ENCODE measurements around the gene ETFA.

The ETFA gene

GRCh38 chr15:76200083-76200465, 111.2 kb downstream of the ETFA start:
- TF ChIP-seq CTCF (IDR thresholded peaks at IDR 0.05; ENCODE audit: insufficient read depth, low read length, missing control alignments), result no peak
- ChIA-PET POLR2A (no interaction called here), CTCF (interaction anchor here (1.6 to 3.3 kb wide), 2 partner anchors 9 to 10 kb away, joined by 4 to 16 read pairs; no protein-coding TSS in a partner anchor)
- no peak overlapping the region for H3K4me3 ChIP-seq (ENCODE audit: low read depth, low read length)
- DNase-seq (ENCODE audit: low read depth, low spot score), result no peak

GRCh38 chr15:76199106-76200082, 111.9 kb downstream of the ETFA start:
- no peak for TF ChIP-seq CTCF (IDR thresholded peaks at IDR 0.05; ENCODE audit: insufficient read depth, low read length, missing control alignments)
- DNase-seq (ENCODE audit: low read depth, low spot score), result no peak
- ChIA-PET POLR2A (no interaction called here), CTCF (interaction anchor here (0.7 to 3.3 kb wide), 4 partner anchors 9 to 15 kb away, joined by 3 to 16 read pairs (median 4); no protein-coding TSS in a partner anchor)
- no peak overlapping the region for H3K4me3 ChIP-seq (ENCODE audit: low read depth, low read length)

- TF ChIP-seq CTCF (IDR thresholded peaks at IDR 0.05; ENCODE audit: insufficient read depth, low read length, missing control alignments), result no peak
- no peak overlapping the region for H3K4me3 ChIP-seq (ENCODE audit: low read depth, low read length)
- no peak for DNase-seq (ENCODE audit: low read depth, low spot score)
- POLR2A ChIA-PET, result no interaction called here
- CTCF ChIA-PET, result interaction anchor here (0.7 to 5.5 kb wide), 4 partner anchors 8 to 14 kb away, joined by 3 to 40 read pairs (median 10); no protein-coding TSS in a partner anchor
These were observed 112.7 kb downstream of the ETFA start for GRCh38 chr15:76198456-76199105.

- no peak for DNase-seq (ENCODE audit: low read depth, low spot score)
- TF ChIP-seq CTCF (IDR thresholded peaks at IDR 0.05; ENCODE audit: insufficient read depth, low read length, missing control alignments), result no peak
- CTCF ChIA-PET, result interaction anchor here (1.5 to 5.5 kb wide), 3 partner anchors 12 to 669 kb away, joined by 5 to 40 read pairs (median 5); no protein-coding TSS in a partner anchor
- H3K4me3 ChIP-seq (ENCODE audit: low read depth, low read length), result no peak overlapping the region
- POLR2A ChIA-PET, result no interaction called here
These were observed 113.4 kb downstream of the ETFA start for GRCh38 chr15:76197703-76198455.

- CTCF ChIA-PET, result interaction anchor here (1.5 to 5.5 kb wide), 3 partner anchors 10 to 671 kb away, joined by 5 to 40 read pairs (median 5); no protein-coding TSS in a partner anchor
- DNase-seq (ENCODE audit: low read depth, low spot score), result peak; percentile 42
- no peak for TF ChIP-seq CTCF (IDR thresholded peaks at IDR 0.05; ENCODE audit: insufficient read depth, low read length, missing control alignments)
- POLR2A ChIA-PET, result no interaction called here
- no peak overlapping the region for H3K4me3 ChIP-seq (ENCODE audit: low read depth, low read length)
These were observed 114.7 kb downstream of the ETFA start for GRCh38 chr15:76196269-76197231.
